ENCODE measurements around the gene OLFM2.

GRCh38 chr19:9838324-9838723 is 98.0 kb downstream of the OLFM2 start:
- TF ChIP-seq, protein P1, sequence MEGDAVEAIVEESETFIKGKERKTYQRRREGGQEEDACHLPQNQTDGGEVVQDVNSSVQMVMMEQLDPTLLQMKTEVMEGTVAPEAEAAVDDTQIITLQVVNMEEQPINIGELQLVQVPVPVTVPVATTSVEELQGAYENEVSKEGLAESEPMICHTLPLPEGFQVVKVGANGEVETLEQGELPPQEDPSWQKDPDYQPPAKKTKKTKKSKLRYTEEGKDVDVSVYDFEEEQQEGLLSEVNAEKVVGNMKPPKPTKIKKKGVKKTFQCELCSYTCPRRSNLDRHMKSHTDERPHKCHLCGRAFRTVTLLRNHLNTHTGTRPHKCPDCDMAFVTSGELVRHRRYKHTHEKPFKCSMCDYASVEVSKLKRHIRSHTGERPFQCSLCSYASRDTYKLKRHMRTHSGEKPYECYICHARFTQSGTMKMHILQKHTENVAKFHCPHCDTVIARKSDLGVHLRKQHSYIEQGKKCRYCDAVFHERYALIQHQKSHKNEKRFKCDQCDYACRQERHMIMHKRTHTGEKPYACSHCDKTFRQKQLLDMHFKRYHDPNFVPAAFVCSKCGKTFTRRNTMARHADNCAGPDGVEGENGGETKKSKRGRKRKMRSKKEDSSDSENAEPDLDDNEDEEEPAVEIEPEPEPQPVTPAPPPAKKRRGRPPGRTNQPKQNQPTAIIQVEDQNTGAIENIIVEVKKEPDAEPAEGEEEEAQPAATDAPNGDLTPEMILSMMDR (IDR thresholded peaks at IDR 0.05; ENCODE audit: low read depth, low read length, missing input control), result no peak
- TF ChIP-seq GABPA (IDR thresholded peaks at IDR 0.05 in 1 of 2, conservative IDR thresholded peaks at IDR 0.05 in 1 of 2) (no peak), YY1 (IDR thresholded peaks at IDR 0.05) (no peak), MAX (IDR thresholded peaks at IDR 0.05) (no peak), REST (IDR thresholded peaks at IDR 0.05) (no peak), FOXA1 (IDR thresholded peaks at IDR 0.05) (no peak)
- TF ChIP-seq, protein P2, sequence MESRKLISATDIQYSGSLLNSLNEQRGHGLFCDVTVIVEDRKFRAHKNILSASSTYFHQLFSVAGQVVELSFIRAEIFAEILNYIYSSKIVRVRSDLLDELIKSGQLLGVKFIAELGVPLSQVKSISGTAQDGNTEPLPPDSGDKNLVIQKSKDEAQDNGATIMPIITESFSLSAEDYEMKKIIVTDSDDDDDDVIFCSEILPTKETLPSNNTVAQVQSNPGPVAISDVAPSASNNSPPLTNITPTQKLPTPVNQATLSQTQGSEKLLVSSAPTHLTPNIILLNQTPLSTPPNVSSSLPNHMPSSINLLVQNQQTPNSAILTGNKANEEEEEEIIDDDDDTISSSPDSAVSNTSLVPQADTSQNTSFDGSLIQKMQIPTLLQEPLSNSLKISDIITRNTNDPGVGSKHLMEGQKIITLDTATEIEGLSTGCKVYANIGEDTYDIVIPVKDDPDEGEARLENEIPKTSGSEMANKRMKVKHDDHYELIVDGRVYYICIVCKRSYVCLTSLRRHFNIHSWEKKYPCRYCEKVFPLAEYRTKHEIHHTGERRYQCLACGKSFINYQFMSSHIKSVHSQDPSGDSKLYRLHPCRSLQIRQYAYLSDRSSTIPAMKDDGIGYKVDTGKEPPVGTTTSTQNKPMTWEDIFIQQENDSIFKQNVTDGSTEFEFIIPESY (IDR thresholded peaks at IDR 0.05), result no peak
